Medulla oblongata (tissue), 1 donor: ENCODE data around the gene CCDC178.

Experiments
- DNase-seq: peaks from one replicate; pipeline ENCODE4 v3.0.0-alpha.2; 2015; ENCODE audit errors: extremely low spot score

The CCDC178 gene

GRCh38 chr18:33116376-33116775 is 324.1 kb downstream of the CCDC178 start:
- DNase-seq, result no peak

GRCh38 chr18:33115917-33116316 is 324.6 kb downstream of the CCDC178 start:
- DNase-seq, result no peak

- DNase-seq, result no peak
These were observed 325.0 kb downstream of the CCDC178 start for GRCh38 chr18:33115476-33115875.

GRCh38 chr18:33114749-33115148 is 325.8 kb downstream of the CCDC178 start:
- no peak for DNase-seq

GRCh38 chr18:33113416-33113815 is 327.1 kb downstream of the CCDC178 start:
- no peak for DNase-seq

- no peak for DNase-seq
These were observed 333.0 kb downstream of the CCDC178 start for GRCh38 chr18:33107511-33107910.

GRCh38 chr18:33101316-33101715 is 339.2 kb downstream of the CCDC178 start:
- DNase-seq, result no peak

- DNase-seq, result no peak
These were observed 340.9 kb downstream of the CCDC178 start for GRCh38 chr18:33099626-33100025.

GRCh38 chr18:33097126-33097525 is 343.4 kb downstream of the CCDC178 start:
- no peak for DNase-seq

- no peak for DNase-seq
These were observed 350.1 kb downstream of the CCDC178 start for GRCh38 chr18:33090461-33090860.

- DNase-seq, result no peak
These were observed 363.9 kb downstream of the CCDC178 start for GRCh38 chr18:33076601-33077000.

- DNase-seq, result no peak
These were observed 366.4 kb downstream of the CCDC178 start for GRCh38 chr18:33074125-33074524.

GRCh38 chr18:33062834-33063364 is 377.6 kb downstream of the CCDC178 start:
- DNase-seq, result no peak

- no peak for DNase-seq
These were observed 387.6 kb downstream of the CCDC178 start for GRCh38 chr18:33052886-33053285.

- DNase-seq, result no peak
These were observed 389.1 kb downstream of the CCDC178 start for GRCh38 chr18:33051407-33051806.

- no peak for DNase-seq
These were observed 400.3 kb downstream of the CCDC178 start for GRCh38 chr18:33040213-33040612.

- no peak for DNase-seq
These were observed 405.6 kb downstream of the CCDC178 start for GRCh38 chr18:33034945-33035344.

GRCh38 chr18:33034212-33034611 is 406.3 kb downstream of the CCDC178 start:
- no peak for DNase-seq

GRCh38 chr18:33022370-33022769 is 418.2 kb downstream of the CCDC178 start:
- no peak for DNase-seq

- no peak for DNase-seq
These were observed 419.6 kb downstream of the CCDC178 start for GRCh38 chr18:33020877-33021276.

- DNase-seq, result no peak
These were observed 426.3 kb downstream of the CCDC178 start for GRCh38 chr18:33014060-33014796.

GRCh38 chr18:33010149-33010548 is 430.4 kb downstream of the CCDC178 start:
- DNase-seq, result no peak

GRCh38 chr18:32998921-32999320 is 441.6 kb downstream of the CCDC178 start:
- no peak for DNase-seq

GRCh38 chr18:32998285-32998684 is 442.2 kb downstream of the CCDC178 start:
- DNase-seq, result no peak
